ENCODE data around the gene KIRREL1. TPM values are rescaled to one million over a fixed set of nuclear protein-coding genes. Genes with fewer than 3 reads are reported as not detected.

KIRREL1 gene
- total and polyA plus RNA-seq, 2 donors (not counting 1 experiment from before 2014, with no cell fraction given) = 55.5 to 123 TPM

- Histone ChIP-seq H2AFZ (ENCODE audit: low read length) (no peak overlapping the region), H3K36me3 (ENCODE audit: control insufficient read depth, insufficient read depth, low read length) (peaks cover 48% of the 10 kb centered on the region), H3K4me3 (replicated peaks in 1 of 4; ENCODE audit: control extremely low read depth in 1 of 4, insufficient read depth in 1 of 4, low read depth in 3 of 4, low read length in 4 of 4) (no peak overlapping the region), H3K4me2 (ENCODE audit: extremely low read depth, insufficient read depth, low read length) (no peak overlapping the region), H3K9me3 (ENCODE audit: control insufficient read depth, insufficient read depth, low read depth, low read length) (no peaks in the 10 kb centered on the region), H4K20me1 (ENCODE audit: control insufficient read depth, extremely low read depth, insufficient read depth, low read length) (no peaks in the 10 kb centered on the region), H3K79me2 (ENCODE audit: control insufficient read depth, insufficient read depth, low read length) (no peaks in the 10 kb centered on the region), H3K27ac (ENCODE audit: insufficient read depth, low read length) (no peak overlapping the region), H3K27me3 (ENCODE audit: control insufficient read depth, insufficient read depth, low read length) (no peaks in the 10 kb centered on the region), H3K4me1 (ENCODE audit: control insufficient read depth, extremely low read depth, insufficient read depth, low read length) (no peaks in the 10 kb centered on the region), H3K9ac (ENCODE audit: insufficient read depth, low read length) (no peak overlapping the region)
- no peak for TF ChIP-seq CTCF (conservative IDR thresholded peaks at IDR 0.05 in 1 of 2, IDR thresholded peaks at IDR 0.05 in 1 of 2; ENCODE audit: low read depth in 1 of 2, low read length in 2 of 2)
- TF ChIP-seq EZH2 (IDR thresholded peaks at IDR 0.05; ENCODE audit: low read length, missing control alignments) = no peak
- no peak for DNase-seq (ENCODE audit: low read depth in 2 of 2)
Measured at GRCh38 chr1:158093376-158093775, 99.9 kb downstream of the KIRREL1 start.

- TF ChIP-seq CTCF (conservative IDR thresholded peaks at IDR 0.05 in 1 of 2, IDR thresholded peaks at IDR 0.05 in 1 of 2; ENCODE audit: low read depth in 1 of 2, low read length in 2 of 2) (no peak), EZH2 (IDR thresholded peaks at IDR 0.05; ENCODE audit: low read length, missing control alignments) (no peak)
- Histone ChIP-seq H2AFZ (ENCODE audit: low read length) (no peak overlapping the region), H3K4me1 (ENCODE audit: control insufficient read depth, extremely low read depth, insufficient read depth, low read length) (peaks cover under 1% of the 10 kb centered on the region), H3K36me3 (ENCODE audit: control insufficient read depth, insufficient read depth, low read length) (peaks cover 44% of the 10 kb centered on the region), H3K27ac (ENCODE audit: insufficient read depth, low read length) (no peak overlapping the region), H3K27me3 (ENCODE audit: control insufficient read depth, insufficient read depth, low read length) (no peaks in the 10 kb centered on the region), H4K20me1 (ENCODE audit: control insufficient read depth, extremely low read depth, insufficient read depth, low read length) (no peaks in the 10 kb centered on the region), H3K4me2 (ENCODE audit: extremely low read depth, insufficient read depth, low read length) (no peak overlapping the region), H3K79me2 (ENCODE audit: control insufficient read depth, insufficient read depth, low read length) (no peaks in the 10 kb centered on the region), H3K9me3 (ENCODE audit: control insufficient read depth, insufficient read depth, low read depth, low read length) (no peaks in the 10 kb centered on the region), H3K4me3 (replicated peaks in 1 of 4; ENCODE audit: control extremely low read depth in 1 of 4, insufficient read depth in 1 of 4, low read depth in 3 of 4, low read length in 4 of 4) (no peak overlapping the region), H3K9ac (ENCODE audit: insufficient read depth, low read length) (no peak overlapping the region)
- DNase-seq (ENCODE audit: low read depth in 2 of 2) = no peak
Measured at GRCh38 chr1:158094571-158094970, 101.1 kb downstream of the KIRREL1 start.

- Histone ChIP-seq H3K9ac (ENCODE audit: insufficient read depth, low read length) (no peak overlapping the region), H3K79me2 (ENCODE audit: control insufficient read depth, insufficient read depth, low read length) (no peaks in the 10 kb centered on the region), H3K4me1 (ENCODE audit: control insufficient read depth, extremely low read depth, insufficient read depth, low read length) (peaks cover 7% of the 10 kb centered on the region), H2AFZ (ENCODE audit: low read length) (no peak overlapping the region), H3K4me2 (ENCODE audit: extremely low read depth, insufficient read depth, low read length) (no peak overlapping the region), H3K27ac (ENCODE audit: insufficient read depth, low read length) (no peak overlapping the region), H3K4me3 (replicated peaks in 1 of 4; ENCODE audit: control extremely low read depth in 1 of 4, insufficient read depth in 1 of 4, low read depth in 3 of 4, low read length in 4 of 4) (no peak overlapping the region), H3K9me3 (ENCODE audit: control insufficient read depth, insufficient read depth, low read depth, low read length) (no peaks in the 10 kb centered on the region), H3K27me3 (ENCODE audit: control insufficient read depth, insufficient read depth, low read length) (no peaks in the 10 kb centered on the region), H4K20me1 (ENCODE audit: control insufficient read depth, extremely low read depth, insufficient read depth, low read length) (no peaks in the 10 kb centered on the region), H3K36me3 (ENCODE audit: control insufficient read depth, insufficient read depth, low read length) (peaks cover 40% of the 10 kb centered on the region)
- peak in 1 of 2 donors; percentile 28 for DNase-seq (ENCODE audit: low read depth in 2 of 2)
- peak; percentile 70 to 83 for TF ChIP-seq CTCF (conservative IDR thresholded peaks at IDR 0.05 in 1 of 2, IDR thresholded peaks at IDR 0.05 in 1 of 2; ENCODE audit: low read depth in 1 of 2, low read length in 2 of 2)
- TF ChIP-seq EZH2 (IDR thresholded peaks at IDR 0.05; ENCODE audit: low read length, missing control alignments) = no peak
Measured at GRCh38 chr1:158095737-158096335, 102.4 kb downstream of the KIRREL1 start.

Data from fibroblast of lung (primary cell).